ENCODE results near the gene GGCX. TPM values are rescaled to one million over a fixed set of nuclear protein-coding genes. Genes with fewer than 3 reads are reported as not detected.

GGCX gene
- polyA plus RNA-seq, 3 donors, result 36.8 to 41.1 (median 37.0) TPM

DNA sequence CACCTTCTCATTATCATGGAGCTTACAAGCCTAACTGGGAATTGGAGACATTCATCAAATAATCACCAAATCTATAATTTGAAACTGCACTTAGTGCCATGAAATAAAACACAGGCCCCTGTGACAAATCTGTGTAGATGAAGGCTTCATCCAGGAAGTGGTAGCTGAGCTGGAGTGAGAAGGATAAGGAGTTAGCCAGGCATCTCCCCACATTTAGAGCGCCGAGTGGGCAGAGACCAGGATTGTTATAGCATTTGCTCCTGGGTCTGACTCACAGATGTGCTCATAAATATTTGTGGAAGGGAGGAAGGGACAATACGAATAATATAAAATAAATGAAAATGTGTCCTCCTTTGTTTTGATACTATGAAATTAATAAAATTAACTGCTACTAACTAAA is 24.8 kb downstream of the GGCX start:
- no peak for DNase-seq (ENCODE audit: extremely low read depth in 1 of 11, low read depth in 9 of 11, low spot score in 4 of 11)

DNA sequence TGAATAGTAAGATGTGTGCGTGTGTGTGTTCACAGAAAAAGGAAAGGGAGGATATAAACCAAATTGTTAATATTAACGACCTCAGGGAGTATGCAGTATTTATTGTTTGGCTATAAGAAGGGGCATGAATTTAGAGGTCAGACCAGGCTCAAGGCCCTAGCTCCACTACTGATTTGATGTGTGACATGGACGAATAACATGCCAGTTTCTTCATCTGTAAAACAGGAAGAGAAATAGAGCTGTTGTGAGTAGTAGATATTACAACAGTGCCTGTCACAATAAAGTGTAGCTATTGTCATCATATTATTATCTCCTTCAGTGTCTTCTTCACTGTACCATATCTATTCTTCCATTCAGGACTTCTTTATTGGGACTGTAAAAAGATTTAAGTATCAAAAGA is 26.4 kb downstream of the GGCX start:
- no peak for DNase-seq (ENCODE audit: extremely low read depth in 1 of 11, low read depth in 9 of 11, low spot score in 4 of 11)

DNA sequence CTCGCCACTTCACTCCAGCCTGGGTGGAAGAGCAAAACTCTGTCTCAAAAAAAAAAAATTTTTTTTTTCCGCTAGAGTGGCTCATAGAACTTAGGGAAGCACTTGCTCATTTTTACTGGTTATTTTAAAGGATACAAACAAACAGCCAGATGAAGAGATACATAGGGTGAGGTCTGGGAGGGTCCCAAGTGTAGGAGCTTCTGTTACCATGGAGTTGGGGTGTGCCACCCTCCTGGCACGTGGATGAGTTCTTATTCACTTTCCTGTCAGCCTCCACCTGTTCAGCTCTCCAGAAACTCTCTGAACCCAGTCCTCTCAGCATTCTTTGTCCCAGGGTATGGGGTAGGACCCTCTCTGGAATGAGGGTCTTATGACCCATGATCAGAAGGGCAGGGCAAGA is 27.2 kb downstream of the GGCX start:
- DNase-seq (ENCODE audit: extremely low read depth in 1 of 11, low read depth in 9 of 11, low spot score in 4 of 11), result no peak

GRCh38 chr2:85531589-85531988 is 29.7 kb downstream of the GGCX start:
- no peak for DNase-seq (ENCODE audit: extremely low read depth in 1 of 11, low read depth in 9 of 11, low spot score in 4 of 11)

DNA sequence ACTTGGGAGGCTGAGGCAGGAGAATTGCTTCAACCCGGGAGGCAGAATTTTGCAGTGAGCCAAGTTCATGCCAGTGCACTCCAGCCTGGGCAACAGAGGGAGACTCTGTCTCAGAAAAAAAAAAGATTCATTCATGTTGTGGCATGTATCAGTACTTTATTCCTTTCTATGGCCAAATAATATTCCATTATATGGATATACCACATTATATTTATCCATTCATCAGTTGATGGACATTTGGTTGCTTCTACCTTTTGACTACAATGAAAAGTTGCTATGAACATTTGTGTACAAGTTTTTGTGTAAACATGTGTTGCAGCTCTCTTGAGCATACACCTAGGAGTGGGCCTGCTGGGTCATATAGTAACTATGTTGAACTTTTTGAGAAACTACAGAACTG is 31.5 kb downstream of the GGCX start:
- no peak for DNase-seq (ENCODE audit: extremely low read depth in 1 of 11, low read depth in 9 of 11, low spot score in 4 of 11)

DNA sequence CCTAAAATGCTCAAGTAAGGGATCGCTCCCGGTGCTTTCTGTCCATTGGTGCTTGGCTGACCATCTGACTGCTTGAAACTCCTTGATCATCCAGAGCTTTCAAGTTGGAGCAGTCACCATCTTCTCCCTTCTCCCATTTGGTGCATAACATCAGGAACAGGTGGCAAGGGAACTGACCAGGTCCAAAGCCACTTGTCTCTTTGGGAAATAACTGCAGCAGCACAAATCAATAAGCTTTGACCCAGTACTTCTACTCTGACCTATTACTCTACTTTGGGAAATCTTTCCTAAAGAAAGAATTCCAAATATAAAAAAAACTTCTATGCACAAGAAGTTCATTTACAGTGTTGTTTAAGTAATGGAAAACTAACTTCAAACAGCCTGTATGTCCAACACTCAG is 32.9 kb downstream of the GGCX start:
- DNase-seq (ENCODE audit: extremely low read depth in 1 of 11, low read depth in 9 of 11, low spot score in 4 of 11), result no peak

DNA sequence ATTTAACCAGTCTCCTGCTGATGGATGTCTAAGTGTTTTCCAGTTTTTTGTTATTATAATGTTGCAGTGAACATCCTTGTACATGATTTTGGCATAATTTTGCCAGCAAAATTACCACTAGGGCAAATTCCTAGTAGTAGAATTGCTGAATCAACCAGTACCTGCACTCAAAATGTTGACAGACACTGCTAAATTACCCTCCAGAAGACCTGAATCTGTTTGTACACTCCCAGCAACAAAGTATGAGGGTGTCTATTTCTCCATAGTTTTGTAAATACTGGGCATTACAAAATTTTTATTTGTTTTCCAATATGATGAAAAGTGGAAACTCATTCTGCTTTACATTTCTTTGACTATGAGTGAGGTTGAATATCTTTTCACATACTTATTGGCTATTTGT is 33.5 kb downstream of the GGCX start:
- no peak for DNase-seq (ENCODE audit: extremely low read depth in 1 of 11, low read depth in 9 of 11, low spot score in 4 of 11)

GRCh38 chr2:85525567-85525966 is 35.7 kb downstream of the GGCX start:
- DNase-seq (ENCODE audit: extremely low read depth in 1 of 11, low read depth in 9 of 11, low spot score in 4 of 11), result no peak

DNA sequence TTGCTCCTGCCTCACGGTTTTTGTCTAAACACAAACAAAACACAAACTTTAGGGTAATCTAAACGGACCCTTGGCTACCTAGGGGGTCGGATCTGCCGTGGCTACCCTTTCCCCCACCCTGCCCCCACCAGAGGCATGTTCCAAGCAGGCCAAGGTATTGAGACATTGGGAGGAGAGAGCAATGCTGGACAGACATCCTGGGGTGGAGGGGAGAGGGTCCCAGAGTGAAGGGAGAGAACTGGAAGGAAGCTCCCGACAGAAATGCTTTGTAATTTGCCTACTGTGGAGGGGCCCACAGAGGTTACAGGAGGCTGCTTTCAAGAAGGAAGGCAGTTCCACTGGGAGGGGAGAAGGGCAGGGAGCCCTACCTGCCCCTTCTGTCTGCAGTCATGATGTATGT is 36.3 kb downstream of the GGCX start:
- DNase-seq (ENCODE audit: extremely low read depth in 1 of 11, low read depth in 9 of 11, low spot score in 4 of 11), result no peak

GRCh38 chr2:85524336-85524908 is 36.9 kb downstream of the GGCX start:
- peak in 1 of 11 donors; percentile 27 for DNase-seq (ENCODE audit: extremely low read depth in 1 of 11, low read depth in 9 of 11, low spot score in 4 of 11)

DNA sequence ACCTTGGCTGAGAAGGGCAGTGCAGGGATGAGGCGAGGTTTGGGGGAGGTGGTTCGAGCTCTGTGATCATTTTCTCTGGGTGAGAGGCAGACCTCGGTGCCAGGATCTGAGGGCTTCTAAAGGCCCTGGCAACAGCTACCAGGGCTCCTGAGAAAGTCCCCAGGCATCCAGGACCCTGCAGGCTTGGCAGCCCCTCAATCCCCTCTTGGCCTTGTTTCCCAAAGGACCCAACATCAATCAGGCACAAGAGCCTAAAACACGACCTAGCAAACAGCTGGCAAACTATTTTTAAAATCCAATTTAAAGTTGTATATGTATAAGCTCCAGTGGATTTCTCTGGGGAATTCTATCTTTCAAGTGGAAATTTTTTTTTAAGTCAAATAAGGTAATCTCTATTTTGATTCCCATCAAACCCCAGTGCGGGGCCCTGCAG is 37.4 kb downstream of the GGCX start:
- no peak for DNase-seq (ENCODE audit: extremely low read depth in 1 of 11, low read depth in 9 of 11, low spot score in 4 of 11)

GRCh38 chr2:85523062-85523902 is 38.0 kb downstream of the GGCX start:
- no peak for DNase-seq (ENCODE audit: extremely low read depth in 1 of 11, low read depth in 9 of 11, low spot score in 4 of 11)

DNA sequence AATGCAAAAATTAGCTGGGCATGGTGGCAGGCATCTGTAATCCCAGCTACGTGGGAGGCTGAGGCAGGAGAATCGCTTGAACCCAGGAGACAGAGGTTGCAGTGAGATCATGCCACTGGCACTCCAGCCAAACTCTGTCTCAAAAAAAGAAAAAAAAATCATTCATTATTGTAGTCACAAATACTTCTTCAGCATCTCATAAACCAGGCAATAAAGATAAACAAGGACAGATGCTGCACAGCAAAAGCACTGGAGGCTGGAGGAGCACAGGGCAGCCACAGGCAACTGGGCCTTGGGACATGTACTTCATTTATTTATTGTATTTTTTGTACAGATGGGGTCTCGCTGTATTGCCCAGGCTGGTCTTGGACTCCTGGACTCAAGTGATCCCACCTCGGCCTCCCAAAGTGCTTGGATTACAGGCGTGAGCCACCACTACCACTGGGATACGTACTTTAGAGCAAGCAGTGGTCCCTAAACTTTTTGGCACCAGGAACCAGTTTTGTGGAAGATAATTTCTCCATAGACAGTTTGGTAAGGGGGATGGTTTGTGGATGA is 39.1 kb downstream of the GGCX start:
- DNase-seq (ENCODE audit: extremely low read depth in 1 of 11, low read depth in 9 of 11, low spot score in 4 of 11), result no peak

- DNase-seq (ENCODE audit: extremely low read depth in 1 of 11, low read depth in 9 of 11, low spot score in 4 of 11), result no peak
Measured at GRCh38 chr2:85516653-85517389, 44.5 kb downstream of the GGCX start.

- DNase-seq (ENCODE audit: extremely low read depth in 1 of 11, low read depth in 9 of 11, low spot score in 4 of 11), result no peak
Measured at GRCh38 chr2:85514323-85514722, 47.0 kb downstream of the GGCX start.

DNA sequence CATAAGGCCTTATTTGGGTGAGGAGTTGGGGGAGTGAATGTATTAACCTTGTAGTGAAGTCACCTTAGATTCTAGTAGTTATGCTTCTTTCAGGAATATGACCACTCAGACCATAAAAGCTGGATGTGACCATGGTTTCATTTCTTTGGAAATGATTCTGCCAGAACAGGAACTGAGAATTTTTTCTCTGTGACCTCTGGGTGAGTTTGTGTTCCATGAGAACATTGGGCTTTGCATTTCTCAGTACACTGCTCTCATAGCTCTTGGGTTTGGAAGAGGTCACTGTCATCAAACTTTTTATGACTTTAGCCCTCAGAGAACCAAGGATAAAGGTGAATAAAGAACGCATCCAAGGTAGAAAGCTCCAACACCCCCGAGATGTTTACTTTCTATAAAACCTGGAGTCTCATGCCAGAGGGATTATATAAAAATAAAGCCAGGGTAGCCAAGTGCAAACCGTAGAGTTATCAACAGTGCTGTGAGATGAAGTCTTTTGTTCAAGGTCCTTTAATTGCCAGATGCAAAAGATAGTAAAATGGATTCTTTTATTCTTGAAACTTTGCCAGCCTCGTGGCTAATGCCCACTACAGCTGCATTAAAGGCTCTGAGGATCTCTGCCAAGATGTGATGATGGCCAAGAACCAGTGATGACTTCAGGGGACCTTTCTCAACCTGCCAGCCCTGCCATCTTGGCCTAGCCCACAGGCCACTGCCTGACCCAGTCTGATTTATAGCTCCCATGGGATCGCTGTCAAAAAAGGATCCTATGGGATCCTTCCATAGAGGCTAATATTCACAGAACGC is 50.1 kb downstream of the GGCX start:
- no peak for DNase-seq (ENCODE audit: extremely low read depth in 1 of 11, low read depth in 9 of 11, low spot score in 4 of 11)

GRCh38 chr2:85506768-85507181 is 54.5 kb downstream of the GGCX start:
- DNase-seq (ENCODE audit: extremely low read depth in 1 of 11, low read depth in 9 of 11, low spot score in 4 of 11), result no peak

DNA sequence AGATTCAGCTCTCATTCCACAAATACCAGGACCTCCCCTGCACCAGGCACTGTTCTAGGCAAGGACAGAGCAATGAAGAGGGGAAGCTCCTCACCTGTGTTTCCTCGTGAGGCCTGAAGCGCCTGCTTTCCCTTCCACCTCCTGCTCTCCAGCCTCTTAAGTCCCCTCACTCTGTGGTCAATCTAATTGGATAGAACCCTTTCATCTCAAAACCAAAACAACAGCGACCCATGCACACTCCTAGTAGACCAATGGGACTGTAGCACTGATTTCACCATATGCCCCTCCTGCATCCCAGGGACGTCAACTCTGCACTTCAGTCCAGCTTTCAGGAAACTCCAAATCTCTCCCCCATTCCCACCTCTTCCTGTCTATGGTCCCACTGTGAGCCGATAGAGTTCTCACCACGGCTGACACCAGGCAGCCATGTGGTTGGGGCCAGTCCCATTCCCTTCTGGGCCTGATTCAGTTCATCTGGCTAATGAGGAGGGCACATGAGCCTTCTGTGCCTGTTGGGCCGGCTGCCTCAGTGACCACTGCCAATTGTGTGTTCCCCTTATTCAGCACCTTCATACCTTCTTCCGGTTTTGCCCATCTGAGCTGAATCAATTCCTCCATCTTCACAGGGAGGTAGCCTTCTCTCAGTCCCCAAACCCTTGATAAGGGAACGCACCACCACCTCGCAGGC is 55.6 kb downstream of the GGCX start:
- no peak for DNase-seq (ENCODE audit: extremely low read depth in 1 of 11, low read depth in 9 of 11, low spot score in 4 of 11)

All from renal cortex interstitium (tissue), 11 donors.